Activated T-cell treated with anti-CD3 and anti-CD28 coated beads for 1 hour (primary cell): ENCODE data around the gene CLDN24.

ENCODE experiments used
- DNase-seq: peaks from one replicate; pipeline ENCODE4 v3.0.0-alpha.2; 2020; ENCODE audit warnings: low read depth

Gene CLDN24

GRCh38 chr4:183321079-183321478 is 1.1 kb downstream of the CLDN24 start:
- no peak for DNase-seq

- no peak for DNase-seq
Measured at GRCh38 chr4:183320211-183321059, 1.8 kb downstream of the CLDN24 start, which contains the start of gene CLDN22. CLDN22 (minus strand) TSS chr4:183320276; CDS start chr4:183320218, 58 bp downstream.

GRCh38 chr4:183318656-183319055 is 3.6 kb downstream of the CLDN24 start:
- no peak for DNase-seq

GRCh38 chr4:183314806-183315205 is 7.4 kb downstream of the CLDN24 start:
- no peak for DNase-seq

- no peak for DNase-seq
Measured at GRCh38 chr4:183314336-183314735, 7.9 kb downstream of the CLDN24 start.

GRCh38 chr4:183312841-183313240 is 9.4 kb downstream of the CLDN24 start:
- DNase-seq = no peak

- no peak for DNase-seq
Measured at GRCh38 chr4:183306811-183307210, 15.4 kb downstream of the CLDN24 start.

GRCh38 chr4:183304538-183304937 is 17.7 kb downstream of the CLDN24 start:
- no peak for DNase-seq

- DNase-seq = no peak
Measured at GRCh38 chr4:183304067-183304466, 18.2 kb downstream of the CLDN24 start.

- no peak for DNase-seq
Measured at GRCh38 chr4:183303301-183303700, 18.9 kb downstream of the CLDN24 start.

GRCh38 chr4:183300655-183301054 is 21.6 kb downstream of the CLDN24 start:
- DNase-seq = no peak

GRCh38 chr4:183300070-183300469 is 22.2 kb downstream of the CLDN24 start:
- DNase-seq = no peak

GRCh38 chr4:183299464-183299863 is 22.8 kb downstream of the CLDN24 start:
- no peak for DNase-seq

GRCh38 chr4:183297675-183298074 is 24.6 kb downstream of the CLDN24 start:
- no peak for DNase-seq

- no peak for DNase-seq
Measured at GRCh38 chr4:183295711-183296110, 26.5 kb downstream of the CLDN24 start.

- DNase-seq = no peak
Measured at GRCh38 chr4:183291070-183291469, 31.2 kb downstream of the CLDN24 start.

- DNase-seq = no peak
Measured at GRCh38 chr4:183289688-183290087, 32.5 kb downstream of the CLDN24 start.

- DNase-seq = no peak
Measured at GRCh38 chr4:183288955-183289354, 33.3 kb downstream of the CLDN24 start.

GRCh38 chr4:183287677-183288076 is 34.5 kb downstream of the CLDN24 start:
- DNase-seq = no peak

- no peak for DNase-seq
Measured at GRCh38 chr4:183287309-183287659, 34.9 kb downstream of the CLDN24 start.

GRCh38 chr4:183286590-183287308 is 35.5 kb downstream of the CLDN24 start:
- no peak for DNase-seq

- no peak for DNase-seq
Measured at GRCh38 chr4:183285886-183286285, 36.3 kb downstream of the CLDN24 start.

- DNase-seq = no peak
Measured at GRCh38 chr4:183284965-183285364, 37.3 kb downstream of the CLDN24 start.
